MM.1S (cell line): ENCODE data around the gene FBXO17.

ENCODE experiments used
- EZH2 ChIP-seq: fragments of 300-600 bp; sonication (generic); optimal IDR thresholded peaks from 2 replicates; pipeline ENCODE3; 2017; ENCODE audit warnings: low read depth, mild to moderate bottlenecking, antibody characterized with exemption, low read length, mixed read lengths
- EZH2phosphoT487 ChIP-seq: fragments of 300-600 bp; sonication (generic); IDR thresholded peaks from 2 replicates; pipeline ENCODE4 v1.6.1; 2018; ENCODE audit warnings: antibody characterized with exemption, low read length
- TF ChIP-seq, protein P1 (sequence below): fragments of 300-600 bp; sonication (generic); IDR thresholded peaks from 2 replicates; pipeline ENCODE4 v1.5.1; 2016; ENCODE audit warnings: antibody characterized with exemption, low read length, mixed read lengths

DNA sequence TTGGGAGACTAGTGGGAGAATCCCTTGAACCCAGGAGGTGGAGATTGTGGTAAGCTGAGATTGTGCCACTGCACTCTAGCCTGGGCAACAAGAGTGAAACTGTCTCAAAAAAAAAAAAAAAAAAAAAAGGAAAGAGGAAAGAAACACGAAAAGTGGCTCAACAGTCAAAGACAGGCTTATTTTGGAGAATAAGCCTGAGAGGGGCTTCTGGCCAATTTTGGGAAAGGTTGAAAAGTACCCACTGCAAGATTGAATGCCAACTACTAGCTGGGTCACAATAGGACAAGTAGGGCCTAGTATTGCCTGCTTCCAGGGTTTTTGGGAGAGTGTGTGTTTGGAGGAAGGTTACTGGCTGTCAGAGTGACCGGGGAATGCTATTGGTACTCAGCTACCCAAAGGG, 17.2 kb downstream of the FBXO17 start:
- TF ChIP-seq, protein P1, sequence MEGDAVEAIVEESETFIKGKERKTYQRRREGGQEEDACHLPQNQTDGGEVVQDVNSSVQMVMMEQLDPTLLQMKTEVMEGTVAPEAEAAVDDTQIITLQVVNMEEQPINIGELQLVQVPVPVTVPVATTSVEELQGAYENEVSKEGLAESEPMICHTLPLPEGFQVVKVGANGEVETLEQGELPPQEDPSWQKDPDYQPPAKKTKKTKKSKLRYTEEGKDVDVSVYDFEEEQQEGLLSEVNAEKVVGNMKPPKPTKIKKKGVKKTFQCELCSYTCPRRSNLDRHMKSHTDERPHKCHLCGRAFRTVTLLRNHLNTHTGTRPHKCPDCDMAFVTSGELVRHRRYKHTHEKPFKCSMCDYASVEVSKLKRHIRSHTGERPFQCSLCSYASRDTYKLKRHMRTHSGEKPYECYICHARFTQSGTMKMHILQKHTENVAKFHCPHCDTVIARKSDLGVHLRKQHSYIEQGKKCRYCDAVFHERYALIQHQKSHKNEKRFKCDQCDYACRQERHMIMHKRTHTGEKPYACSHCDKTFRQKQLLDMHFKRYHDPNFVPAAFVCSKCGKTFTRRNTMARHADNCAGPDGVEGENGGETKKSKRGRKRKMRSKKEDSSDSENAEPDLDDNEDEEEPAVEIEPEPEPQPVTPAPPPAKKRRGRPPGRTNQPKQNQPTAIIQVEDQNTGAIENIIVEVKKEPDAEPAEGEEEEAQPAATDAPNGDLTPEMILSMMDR = no peak
- TF ChIP-seq EZH2phosphoT487 = no peak
- TF ChIP-seq EZH2 = no peak
